Spleen (tissue), 7 donors: ENCODE results near the gene RORC.

Source experiments
- CTCF ChIP-seq, 11 experiments: fragments of 200-600 bp in 7 of 11; fragments of 450-650 bp in 4 of 11; sonication (generic) in 4 of 11; IDR thresholded peaks in 8 of 11; conservative IDR thresholded peaks in 3 of 11; 1 replicate in 7 of 11; 2 replicates in 4 of 11; pipeline versions ENCODE4 v1.4.0 to v1.8.0; 2016 to 2021; ENCODE audit warnings: antibody characterized with exemption in 11 of 11, inconsistent platforms in 4 of 11, mild to moderate bottlenecking in 1 of 11
- POLR2A ChIP-seq, 3 donors: fragments of 450-650 bp; IDR thresholded peaks; one replicate each; pipeline ENCODE4 v1.5.1; 2017; ENCODE audit warnings: antibody characterized with exemption in 3 of 3, mild to moderate bottlenecking in 1 of 3
- donor health status: DM: no; HTN: no; CAD: no; lungs with moderate emphysema.
- donor health status: DM: no; HTN: no; CAD: no.
- donor health status: DM: no; HTN: no; CAD: no.

- TF ChIP-seq POLR2A (IDR thresholded peaks at IDR 0.05) (no peak), CTCF (IDR thresholded peaks at IDR 0.05 in 8 of 11, conservative IDR thresholded peaks at IDR 0.05 in 3 of 11) (no peak)
Observed at GRCh38 chr1:151834239-151834638, 2.6 kb upstream of the RORC start.
